GM12878 (cell line): Measurements from ENCODE around the gene TRIM46. TPM values are rescaled to one million over a fixed set of nuclear protein-coding genes. Genes with fewer than 3 reads are reported as not detected.

Experiments used
- CTCF ChIP-seq, 3 experiments: IDR thresholded peaks in 2 of 3; conservative IDR thresholded peaks in 1 of 3; 2 replicates each; pipeline ENCODE4 v1.5.1; 2011; ENCODE audit warnings: low read depth in 3 of 3, low read length in 3 of 3, mild to moderate bottlenecking in 3 of 3, control low read depth in 2 of 3, moderate library complexity in 2 of 3, inconsistent platforms in 1 of 3, mixed read lengths in 1 of 3; ENCODE audit not compliant: control insufficient read depth in 2 of 3, insufficient read depth in 1 of 3; ENCODE audit errors: extremely low read depth in 1 of 3
- FOS ChIP-seq: IDR thresholded peaks from 3 replicates; pipeline ENCODE4 v1.6.1; 2011; ENCODE audit warnings: borderline replicate concordance; ENCODE audit not compliant: insufficient read length; ENCODE audit errors: extremely low read depth
- HDAC2 ChIP-seq: fragments of 200-600 bp; sonication (generic); IDR thresholded peaks from 2 replicates; pipeline ENCODE4 v1.6.1; 2017
- KDM1A ChIP-seq: fragments of 200-600 bp; sonication (generic); IDR thresholded peaks from 2 replicates; pipeline ENCODE4 v1.6.1; 2016; ENCODE audit warnings: borderline replicate concordance
- NFYA ChIP-seq: IDR thresholded peaks from 2 replicates; pipeline ENCODE4 v1.6.1; 2011; ENCODE audit warnings: low read depth, mild to moderate bottlenecking, low read length, improper control_type of control experiment, borderline replicate concordance
- PBX3 ChIP-seq: IDR thresholded peaks from 2 replicates; pipeline ENCODE4 v1.6.1; 2011; ENCODE audit warnings: mild to moderate bottlenecking, low read depth, low read length, moderate library complexity; ENCODE audit not compliant: insufficient replicate concordance
- POU2F2 ChIP-seq: IDR thresholded peaks from 3 replicates; pipeline ENCODE4 v1.6.1; 2011; ENCODE audit warnings: low read depth, mild to moderate bottlenecking, low read length, borderline replicate concordance
- RAD21 ChIP-seq: IDR thresholded peaks from 2 replicates; pipeline ENCODE4 v1.6.1; 2011; ENCODE audit warnings: mild to moderate bottlenecking, low read depth, low read length, moderate library complexity; ENCODE audit not compliant: insufficient read depth
- ZBTB11 ChIP-seq: fragments of 450-650 bp; formaldehyde crosslinking; IDR thresholded peaks from 2 replicates; pipeline ENCODE4 v1.5.0; 2022; ENCODE audit warnings: mild to moderate bottlenecking, missing genetic modification characterization
- ZBTB40 ChIP-seq: fragments of 450-650 bp; IDR thresholded peaks from 2 replicates; pipeline ENCODE4 v1.6.1; 2016; ENCODE audit warnings: mild to moderate bottlenecking, moderate library complexity, borderline replicate concordance
- polyA plus RNA-seq, 11 experiments: library from polyadenylated mRNA; depleted of rRNA in 4 of 11; unstranded in 6 of 11; stranded (reverse) in 5 of 11; fragments of >200 nt; fragmentation: Nextera tagmentation in 4 of 11; fragmentation: Illumina TruSeq in 1 of 11; extraction: Ambion mirVana in 4 of 11; extraction: Trizol in 1 of 11; gene quantifications; 1 replicate in 1 of 11; 2 replicates in 10 of 11; pipeline versions ENCODE4 v1.2.1 to v1.2.3, GENCODE V29; 2011 to 2016; ENCODE audit warnings: inconsistent platforms in 2 of 11, missing spikeins in 2 of 11, low read depth in 1 of 11
- total RNA-seq, 4 experiments: library from RNA; depleted of rRNA in 3 of 4; stranded (reverse); fragments of >200 nt in 3 of 4; fragmentation: Illumina TruSeq in 1 of 4; extraction: Trizol in 1 of 4; gene quantifications; 2 replicates each; pipeline versions ENCODE4 v1.2.1 to v1.2.3, GENCODE V29; 2013 to 2021

Gene TRIM46
- total and polyA plus RNA-seq, 10 of the 15 experiments (the other 5 are each of a cell fraction or from before 2014, with no cell fraction given) = 0.08 to 3.1 (median 0.97) TPM

GRCh38 chr1:155184835-155185782 lies 11.5 kb downstream of the TRIM46 start (continued):
- TF ChIP-seq CTCF (IDR thresholded peaks at IDR 0.05 in 2 of 3, conservative IDR thresholded peaks at IDR 0.05 in 1 of 3; ENCODE audit: control insufficient read depth in 2 of 3, extremely low read depth in 1 of 3, insufficient read depth in 1 of 3, low read depth in 3 of 3, low read length in 3 of 3) (peak; percentile 19 to 28 (median 28); a peak in 3 of 6 replicates), ZBTB40 (no peak), NFYA (no peak), FOS (no peak), RAD21 (no peak), KDM1A (no peak), HDAC2 (no peak), ZBTB11 (no peak), POU2F2 (peak; percentile 57; the same call in 1 of the 3 replicates), PBX3 (no peak)
